ENCODE measurements around the gene CYB5D1.
"Not testable (repeated sequence)": the region's sequence is repeated elsewhere in the genome, so short reads cannot be mapped to it uniquely, and the experiment has no call there.

CYB5D1 gene, protein sequence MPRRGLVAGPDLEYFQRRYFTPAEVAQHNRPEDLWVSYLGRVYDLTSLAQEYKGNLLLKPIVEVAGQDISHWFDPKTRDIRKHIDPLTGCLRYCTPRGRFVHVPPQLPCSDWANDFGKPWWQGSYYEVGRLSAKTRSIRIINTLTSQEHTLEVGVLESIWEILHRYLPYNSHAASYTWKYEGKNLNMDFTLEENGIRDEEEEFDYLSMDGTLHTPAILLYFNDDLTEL

DNA sequence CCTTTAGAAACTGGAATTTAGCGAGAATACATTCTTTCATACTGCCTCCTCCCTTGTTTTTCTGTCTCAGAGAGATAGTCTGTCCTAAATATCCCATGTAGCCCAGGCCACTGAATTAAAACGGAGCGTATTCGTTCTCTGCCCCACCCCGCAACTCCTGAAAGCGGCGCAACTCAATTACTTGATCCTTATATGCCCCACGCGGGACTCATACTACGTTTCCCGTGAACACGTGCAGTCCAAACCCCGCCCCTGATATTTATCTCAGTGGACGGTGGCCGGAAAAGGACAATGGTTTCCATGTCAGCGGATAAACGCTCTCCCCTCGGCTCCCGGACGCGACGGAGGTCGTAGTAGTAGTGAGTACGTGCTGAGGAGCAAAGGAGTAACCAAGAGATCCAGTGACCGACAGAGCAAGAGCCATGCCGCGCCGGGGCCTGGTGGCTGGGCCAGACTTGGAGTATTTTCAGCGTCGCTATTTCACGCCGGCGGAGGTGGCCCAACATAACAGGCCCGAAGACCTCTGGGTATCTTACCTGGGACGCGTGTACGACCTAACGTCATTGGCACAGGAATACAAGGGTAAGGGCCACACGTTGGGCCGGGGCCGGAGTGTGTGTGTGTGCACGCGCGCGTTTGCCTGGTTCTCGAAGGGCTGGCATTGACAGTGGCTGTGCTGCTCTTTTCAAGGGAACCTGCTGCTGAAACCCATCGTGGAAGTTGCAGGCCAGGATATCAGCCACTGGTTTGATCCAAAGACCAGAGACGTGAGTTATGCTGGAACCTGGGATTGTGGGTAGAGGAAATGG is at the start of gene CYB5D1:
Gene CYB5D1, plus strand, starts transcription at position 291 of the 809 bp plus-strand sequence. Its CDS starts 132 bp downstream, at position 423.
- Mint-ChIP-seq H3K27ac (no peak within 1 kb of the TSS), H3K4me1 (ENCODE audit: low read depth) (peaks cover 16% of the 10 kb centered on the region), H3K9me3 (ENCODE audit: low read depth) (no peaks in the 10 kb centered on the region), H3K36me3 (peaks cover 9% of the 10 kb centered on the region), H3K4me3 (no peak within 1 kb of the TSS), H3K27me3 (no peaks in the 10 kb centered on the region)

DNA sequence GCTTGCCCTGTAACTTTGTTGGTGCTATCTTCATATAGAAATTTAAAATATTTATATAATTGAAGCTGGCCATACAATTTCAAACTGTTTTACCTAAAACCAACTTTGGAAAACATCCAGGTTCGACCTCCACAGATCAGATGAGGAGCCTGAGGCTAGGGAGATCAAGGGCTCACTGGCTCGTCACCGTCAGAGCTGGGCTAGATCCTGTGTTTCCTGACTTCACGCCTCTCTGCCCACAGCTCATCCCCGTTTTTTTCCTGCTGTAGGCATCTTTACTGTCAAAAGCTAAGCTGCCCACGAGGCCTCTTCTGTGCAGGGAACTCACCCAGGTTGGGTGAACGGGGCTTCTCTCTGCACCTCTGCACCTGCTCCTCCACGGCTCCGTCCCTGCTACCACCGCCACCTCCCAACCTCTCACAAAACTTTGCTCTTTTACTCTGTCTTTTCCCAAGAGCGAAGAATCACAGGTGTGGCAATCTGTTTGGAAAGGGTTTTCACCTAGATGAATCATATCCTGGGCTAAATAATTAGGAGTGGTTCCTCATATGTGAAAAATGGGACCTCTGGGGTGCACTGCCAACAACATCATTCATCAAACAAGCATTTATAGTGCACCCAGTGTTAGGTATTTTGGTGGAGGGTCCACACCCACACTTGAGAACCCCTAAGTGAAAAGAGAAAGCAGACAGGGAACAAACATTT is 48.6 kb upstream of the CYB5D1 start:
- Mint-ChIP-seq H3K9me3 (ENCODE audit: low read depth) (no peaks in the 10 kb centered on the region), H3K4me3 (no peak overlapping the region), H3K36me3 (no peaks in the 10 kb centered on the region), H3K27ac (no peak overlapping the region), H3K4me1 (ENCODE audit: low read depth) (peaks cover 9% of the 10 kb centered on the region), H3K27me3 (no peaks in the 10 kb centered on the region)

- not testable (repeated sequence) for H3K4me1 Mint-ChIP-seq (ENCODE audit: low read depth); H3K27me3 Mint-ChIP-seq; H3K9me3 Mint-ChIP-seq (ENCODE audit: low read depth); H3K36me3 Mint-ChIP-seq; H3K27ac Mint-ChIP-seq; H3K4me3 Mint-ChIP-seq
These were observed 47.9 kb upstream of the CYB5D1 start for GRCh38 chr17:7809791-7810343.

DNA sequence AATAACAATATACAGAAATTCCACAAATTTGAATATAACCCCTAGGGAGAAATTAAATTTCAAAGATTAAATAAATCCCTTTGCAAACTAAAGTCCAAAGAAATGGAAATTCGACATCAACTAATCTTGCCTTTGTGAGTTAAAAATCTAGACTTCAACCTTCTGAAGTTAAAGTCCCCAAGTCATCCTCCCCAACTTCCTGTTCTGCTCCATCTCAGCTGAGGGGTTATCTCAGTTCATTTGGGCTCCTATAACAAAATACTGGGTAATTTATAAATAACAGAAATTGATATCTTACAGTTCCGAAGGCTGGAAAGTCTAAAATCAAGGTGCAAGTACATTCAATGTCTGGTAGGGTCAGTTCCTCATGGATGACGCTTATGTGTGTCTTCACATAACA is 46.6 kb upstream of the CYB5D1 start:
- Mint-ChIP-seq H3K27me3 (no peaks in the 10 kb centered on the region), H3K9me3 (ENCODE audit: low read depth) (no peaks in the 10 kb centered on the region), H3K36me3 (no peaks in the 10 kb centered on the region), H3K4me1 (ENCODE audit: low read depth) (peaks cover 9% of the 10 kb centered on the region), H3K4me3 (no peak overlapping the region), H3K27ac (no peak overlapping the region)

- Mint-ChIP-seq H3K27ac (no peak overlapping the region), H3K36me3 (no peaks in the 10 kb centered on the region), H3K4me3 (no peak overlapping the region), H3K4me1 (ENCODE audit: low read depth) (peaks cover 9% of the 10 kb centered on the region), H3K27me3 (no peaks in the 10 kb centered on the region), H3K9me3 (ENCODE audit: low read depth) (no peaks in the 10 kb centered on the region)
These were observed 42.8 kb upstream of the CYB5D1 start for GRCh38 chr17:7814969-7815368.

DNA sequence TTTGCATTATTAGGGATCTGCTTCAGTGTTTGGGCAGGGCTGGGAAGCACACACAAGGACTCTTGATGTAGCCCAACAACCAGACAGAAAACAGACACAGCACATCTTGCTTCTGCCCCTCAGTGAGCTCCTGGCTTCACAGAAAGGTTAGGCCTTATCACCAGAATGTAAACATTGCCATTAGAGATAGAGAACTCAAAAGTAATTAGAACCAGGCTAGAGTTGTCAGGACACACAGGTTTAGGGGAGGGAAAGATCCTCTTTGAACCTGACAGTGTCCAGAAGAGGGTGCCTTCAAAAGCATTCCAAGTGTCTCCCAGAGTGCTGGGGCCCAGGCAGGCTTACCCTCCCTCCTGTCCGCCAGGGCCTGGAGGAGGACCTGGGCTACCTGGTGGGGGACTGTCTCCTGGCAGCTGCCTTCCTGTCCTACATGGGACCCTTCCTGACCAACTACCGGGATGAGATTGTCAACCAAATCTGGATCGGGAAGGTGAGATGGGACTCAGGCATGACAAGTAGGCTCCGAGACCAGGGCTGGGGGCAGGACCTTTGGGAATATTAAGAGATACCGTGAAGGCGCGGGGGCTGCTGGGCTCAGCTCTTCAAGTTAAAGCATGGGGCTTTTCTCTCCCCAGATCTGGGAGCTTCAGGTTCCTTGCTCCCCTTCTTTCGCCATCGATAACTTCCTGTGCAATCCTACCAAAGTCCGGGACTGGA is 40.7 kb upstream of the CYB5D1 start:
- Mint-ChIP-seq H3K4me3 (no peak overlapping the region), H3K4me1 (ENCODE audit: low read depth) (no peaks in the 10 kb centered on the region), H3K27me3 (no peaks in the 10 kb centered on the region), H3K27ac (no peak overlapping the region), H3K9me3 (ENCODE audit: low read depth) (no peaks in the 10 kb centered on the region), H3K36me3 (no peaks in the 10 kb centered on the region)

- no peak overlapping the region for H3K27ac Mint-ChIP-seq
- H3K4me1 Mint-ChIP-seq (ENCODE audit: low read depth) = no peaks in the 10 kb centered on the region
- H3K27me3 Mint-ChIP-seq = no peaks in the 10 kb centered on the region
- no peak overlapping the region for H3K4me3 Mint-ChIP-seq
- H3K36me3 Mint-ChIP-seq = no peaks in the 10 kb centered on the region
- H3K9me3 Mint-ChIP-seq (ENCODE audit: low read depth) = no peaks in the 10 kb centered on the region
These were observed 40.2 kb upstream of the CYB5D1 start for GRCh38 chr17:7817643-7817964.

DNA sequence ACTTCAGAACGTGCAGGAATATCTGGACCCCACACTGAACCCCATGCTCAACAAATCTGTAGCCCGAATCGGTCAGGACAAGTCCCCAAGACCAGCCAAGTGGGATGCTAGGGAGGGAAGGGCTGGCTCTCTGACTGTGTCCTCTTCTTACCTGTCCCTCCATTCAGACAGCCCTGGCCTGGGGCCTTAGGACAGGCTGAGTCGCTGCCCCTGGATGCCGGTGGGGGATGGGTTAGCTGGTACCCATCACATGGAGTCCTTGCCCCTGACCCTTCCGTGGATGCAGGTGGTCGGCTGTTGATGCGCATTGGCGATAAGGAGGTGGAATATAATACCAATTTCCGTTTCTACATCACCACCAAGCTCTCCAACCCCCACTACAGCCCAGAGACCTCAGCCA is 39.8 kb upstream of the CYB5D1 start:
- no peak overlapping the region for H3K4me3 Mint-ChIP-seq
- H3K9me3 Mint-ChIP-seq (ENCODE audit: low read depth) = no peaks in the 10 kb centered on the region
- H3K27ac Mint-ChIP-seq = no peak overlapping the region
- H3K36me3 Mint-ChIP-seq = no peaks in the 10 kb centered on the region
- H3K27me3 Mint-ChIP-seq = no peaks in the 10 kb centered on the region
- H3K4me1 Mint-ChIP-seq (ENCODE audit: low read depth) = no peaks in the 10 kb centered on the region

GRCh38 chr17:7818746-7819645 is 38.8 kb upstream of the CYB5D1 start:
- Mint-ChIP-seq H3K4me1 (ENCODE audit: low read depth) (no peaks in the 10 kb centered on the region), H3K27me3 (no peaks in the 10 kb centered on the region), H3K27ac (no peak overlapping the region), H3K36me3 (no peaks in the 10 kb centered on the region), H3K4me3 (no peak overlapping the region), H3K9me3 (ENCODE audit: low read depth) (no peaks in the 10 kb centered on the region)

GRCh38 chr17:7820231-7820630 is 37.6 kb upstream of the CYB5D1 start:
- Mint-ChIP-seq H3K36me3 (no peaks in the 10 kb centered on the region), H3K4me3 (no peak overlapping the region), H3K9me3 (ENCODE audit: low read depth) (no peaks in the 10 kb centered on the region), H3K4me1 (ENCODE audit: low read depth) (peaks cover 2% of the 10 kb centered on the region), H3K27me3 (no peaks in the 10 kb centered on the region), H3K27ac (no peak overlapping the region)

DNA sequence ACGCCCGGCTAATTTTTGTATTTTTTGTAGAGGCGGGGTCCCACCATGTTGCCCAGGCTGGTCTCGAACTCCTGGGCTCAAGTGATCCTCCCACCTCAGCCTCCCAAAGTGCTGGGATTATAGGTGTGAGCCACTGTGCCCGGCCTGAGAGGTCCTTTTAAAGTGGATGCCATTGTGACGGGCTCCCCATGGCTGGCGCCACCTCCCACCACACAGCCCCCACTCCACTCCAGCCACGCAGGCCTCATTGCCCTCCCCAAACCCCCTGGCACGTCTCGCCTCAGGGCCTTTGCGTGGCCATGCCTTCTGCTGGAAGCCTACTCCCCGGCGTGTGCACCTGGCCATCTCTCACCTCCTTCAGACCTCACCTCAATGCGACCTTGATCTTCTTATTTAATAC is 35.7 kb upstream of the CYB5D1 start:
- Mint-ChIP-seq H3K9me3 (ENCODE audit: low read depth) (no peaks in the 10 kb centered on the region), H3K4me3 (no peak overlapping the region)

GRCh38 chr17:7823581-7824001 is 34.2 kb upstream of the CYB5D1 start:
- Mint-ChIP-seq H3K4me3 (no peak overlapping the region), H3K27ac (no peak overlapping the region), H3K9me3 (ENCODE audit: low read depth) (no peaks in the 10 kb centered on the region), H3K36me3 (no peaks in the 10 kb centered on the region), H3K27me3 (no peaks in the 10 kb centered on the region), H3K4me1 (ENCODE audit: low read depth) (peaks cover 2% of the 10 kb centered on the region)

More for the DNA sequence above, 35.7 kb upstream of the CYB5D1 start:
- no peak overlapping the region for H3K27ac Mint-ChIP-seq
- no peaks in the 10 kb centered on the region for H3K27me3 Mint-ChIP-seq
- no peaks in the 10 kb centered on the region for H3K36me3 Mint-ChIP-seq
- H3K4me1 Mint-ChIP-seq (ENCODE audit: low read depth) = peaks cover 2% of the 10 kb centered on the region

DNA sequence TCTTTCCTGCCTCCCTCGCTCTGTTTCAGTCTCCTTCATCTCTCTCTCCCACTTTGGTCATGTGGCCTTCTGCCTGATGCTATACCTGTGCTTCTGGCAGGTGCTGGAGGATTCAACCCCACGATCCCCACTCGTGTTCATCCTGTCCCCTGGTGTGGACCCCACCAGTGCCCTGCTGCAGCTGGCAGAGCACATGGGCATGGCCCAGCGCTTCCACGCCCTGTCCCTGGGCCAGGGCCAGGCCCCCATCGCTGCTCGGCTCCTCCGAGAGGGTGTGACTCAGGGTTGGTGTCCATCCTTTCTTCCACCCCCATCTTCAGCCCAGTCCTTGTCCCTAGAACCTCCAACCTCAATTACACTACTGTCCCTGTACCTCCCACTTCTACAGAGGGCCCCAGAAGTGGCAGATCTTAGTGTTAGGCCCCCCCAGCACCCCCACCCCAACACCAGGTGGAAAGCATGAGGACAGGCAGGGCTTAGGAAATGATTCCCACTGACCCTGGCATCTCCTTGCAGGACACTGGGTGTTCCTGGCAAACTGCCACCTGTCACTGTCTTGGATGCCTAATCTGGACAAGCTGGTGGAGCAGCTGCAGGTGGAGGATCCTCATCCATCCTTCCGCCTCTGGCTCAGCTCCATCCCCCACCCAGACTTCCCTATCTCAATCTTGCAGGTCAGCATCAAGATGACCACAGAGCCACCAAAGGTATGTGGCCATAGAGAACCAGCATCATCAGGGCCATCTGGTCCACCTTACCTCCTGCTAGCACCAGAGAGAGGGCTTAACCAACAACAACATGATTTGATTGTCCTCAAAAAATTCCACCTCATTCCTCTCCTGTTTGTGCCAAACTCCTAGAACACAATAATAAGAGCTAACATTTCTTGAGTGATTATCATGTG is 33.5 kb upstream of the CYB5D1 start:
- no peak overlapping the region for H3K27ac Mint-ChIP-seq

More for the DNA sequence above, 33.5 kb upstream of the CYB5D1 start:
- no peak overlapping the region for H3K4me3 Mint-ChIP-seq
- H3K4me1 Mint-ChIP-seq (ENCODE audit: low read depth) = peaks cover 2% of the 10 kb centered on the region
- H3K36me3 Mint-ChIP-seq = no peaks in the 10 kb centered on the region
- H3K9me3 Mint-ChIP-seq (ENCODE audit: low read depth) = no peaks in the 10 kb centered on the region
- H3K27me3 Mint-ChIP-seq = no peaks in the 10 kb centered on the region

All from activated naive CD8-positive, alpha-beta T cell (primary cell).